Neural cell (in vitro differentiated cells): ENCODE measurements around the gene RNASEH2C. TPM values are rescaled to one million over a fixed set of nuclear protein-coding genes. Genes with fewer than 3 reads are reported as not detected.

Experiments
- H2AFZ ChIP-seq: fragments of 200-600, 300-800 bp; sonication (generic), shearing (Covaris generic); 2 replicates; pipeline ENCODE4 v1.6.0; 2014; ENCODE audit warnings: low read depth, mild to moderate bottlenecking, antibody characterized with exemption, low read length, moderate library complexity
- H3F3A ChIP-seq: fragments of 200-600 bp; shearing (Covaris generic); 2 replicates; pipeline ENCODE4 v1.6.1; 2016; ENCODE audit warnings: mild to moderate bottlenecking, moderate library complexity, mixed read lengths, antibody characterized with exemption, low read length; ENCODE audit not compliant: insufficient read depth, poor library complexity, severe bottlenecking
- H3K27ac ChIP-seq: fragments of 200-600, 300-800 bp; sonication (generic), shearing (Covaris generic); 2 replicates; pipeline ENCODE4 v1.5.1; 2014; ENCODE audit warnings: mild to moderate bottlenecking, low read length, moderate library complexity
- H3K27me3 ChIP-seq: fragments of 300-800, 200-600 bp; sonication (generic), shearing (Covaris generic); 2 replicates; pipeline ENCODE4 v1.6.0; 2014; ENCODE audit warnings: mild to moderate bottlenecking, low read depth, low read length, moderate library complexity; ENCODE audit not compliant: insufficient read depth
- H3K36me3 ChIP-seq: fragments of 300-800, 200-600 bp; sonication (generic), shearing (Covaris generic); 2 replicates; pipeline ENCODE4 v1.5.1; 2014; ENCODE audit warnings: mild to moderate bottlenecking, antibody characterized with exemption, low read length, moderate library complexity; ENCODE audit not compliant: insufficient read depth
- H3K4me2 ChIP-seq: fragments of 300-800, 200-600 bp; sonication (generic), shearing (Covaris generic); 2 replicates; pipeline ENCODE4 v1.6.0; 2014; ENCODE audit warnings: mild to moderate bottlenecking, low read length
- H3K4me3 ChIP-seq: fragments of 300-800, 200-600 bp; sonication (generic), shearing (Covaris generic); 2 replicates; pipeline ENCODE4 v1.5.1; 2014; ENCODE audit warnings: mild to moderate bottlenecking, low read length, moderate library complexity
- H3K79me2 ChIP-seq: fragments of 200-600 bp; shearing (Covaris generic); replicated peaks from 2 replicates; pipeline ENCODE4 v1.6.0; 2014; ENCODE audit warnings: mild to moderate bottlenecking, low read length, moderate library complexity; ENCODE audit not compliant: insufficient read depth
- H3K9ac ChIP-seq: fragments of 300-800, 200-600 bp; sonication (generic), shearing (Covaris generic); 2 replicates; pipeline ENCODE4 v1.6.1; 2016; ENCODE audit warnings: mild to moderate bottlenecking, low read length, mixed read lengths
- H3K9me2 ChIP-seq: fragments of 200-600 bp; shearing (Covaris generic); 2 replicates; pipeline ENCODE4 v1.6.1; 2016; ENCODE audit warnings: mild to moderate bottlenecking, low read length, mixed read lengths; ENCODE audit not compliant: insufficient read depth
- H3K9me3 ChIP-seq: fragments of 200-600, 300-800 bp; sonication (generic), shearing (Covaris generic); 2 replicates; pipeline ENCODE4 v1.6.1; 2016; ENCODE audit warnings: mild to moderate bottlenecking, mixed run types, low read length, moderate library complexity, mixed read lengths
- H4K20me1 ChIP-seq: fragments of 200-600 bp; shearing (Covaris generic); 2 replicates; pipeline ENCODE4 v1.6.1; 2016; ENCODE audit warnings: mild to moderate bottlenecking, mixed run types; ENCODE audit not compliant: insufficient read depth
- EP300 ChIP-seq: fragments of 450-650 bp; conservative IDR thresholded peaks from 2 replicates; pipeline ENCODE4 v1.6.1; 2014; ENCODE audit warnings: antibody characterized with exemption, mild to moderate bottlenecking, moderate library complexity; ENCODE audit not compliant: poor library complexity, severe bottlenecking
- EZH2 ChIP-seq: fragments of 200-600, 300-800 bp; shearing (Covaris generic), sonication (generic); IDR thresholded peaks from 2 replicates; pipeline ENCODE4 v1.6.1; 2014; ENCODE audit warnings: antibody characterized with exemption, low read length, borderline replicate concordance, mild to moderate bottlenecking; ENCODE audit not compliant: insufficient read depth, poor library complexity, severe bottlenecking
- MXI1 ChIP-seq: fragments of 450-650 bp; conservative IDR thresholded peaks from 2 replicates; pipeline ENCODE4 v1.6.1; 2014; ENCODE audit warnings: antibody characterized with exemption, mild to moderate bottlenecking; ENCODE audit not compliant: poor library complexity, severe bottlenecking
- POLR2AphosphoS5 ChIP-seq: IDR thresholded peaks from 2 replicates; pipeline ENCODE4 v1.6.1; 2012
- RAD21 ChIP-seq: fragments of 450-650 bp; conservative IDR thresholded peaks from 2 replicates; pipeline ENCODE4 v1.6.1; 2014; ENCODE audit warnings: antibody characterized with exemption, mild to moderate bottlenecking, moderate library complexity
- SMC3 ChIP-seq: fragments of 450-650 bp; conservative IDR thresholded peaks from 2 replicates; pipeline ENCODE4 v1.6.1; 2014; ENCODE audit warnings: antibody characterized with exemption, mild to moderate bottlenecking, moderate library complexity; ENCODE audit not compliant: poor library complexity
- TAF1 ChIP-seq: IDR thresholded peaks from 2 replicates; pipeline ENCODE4 v1.6.1; 2012; ENCODE audit warnings: low read depth
- polyA plus RNA-seq: library from polyadenylated mRNA; depleted of rRNA; stranded (reverse); fragments of >200 nt; gene quantifications from 2 replicates; pipeline ENCODE4 v1.2.3, GENCODE V29; 2014
- TF ChIP-seq, protein P1 (sequence below): fragments of 450-650 bp; IDR thresholded peaks from 2 replicates; pipeline ENCODE4 v1.5.1; 2014; ENCODE audit warnings: antibody characterized with exemption, mild to moderate bottlenecking, moderate library complexity; ENCODE audit not compliant: poor library complexity, severe bottlenecking
- TF ChIP-seq, protein P2 (sequence below): IDR thresholded peaks from 2 replicates; pipeline ENCODE4 v1.6.1; 2012; ENCODE audit warnings: borderline replicate concordance

The RNASEH2C gene
- polyA plus RNA-seq, 1 donor from 2014 or later: 38.4 TPM

DNA sequence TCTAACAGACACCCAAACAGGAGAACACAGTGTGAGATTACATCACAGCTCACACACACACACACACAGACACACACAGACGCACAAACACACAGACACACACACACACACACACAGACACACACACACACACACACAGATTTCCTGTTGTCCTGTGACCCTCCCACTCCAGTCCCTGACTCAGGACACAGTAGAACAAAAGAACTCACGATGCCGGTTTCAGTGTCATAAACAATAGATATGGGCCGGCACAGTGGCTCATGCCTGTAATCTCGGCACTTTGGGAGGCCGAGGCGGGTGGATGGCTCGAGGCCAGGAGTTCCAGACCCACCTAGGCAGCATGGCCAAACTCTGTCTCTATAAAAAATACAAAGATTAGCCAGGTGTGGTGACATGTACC is 22.4 kb downstream of the RNASEH2C start:
- Histone ChIP-seq H3K4me2 (no peak overlapping the region), H3K27ac (no peak overlapping the region)

DNA sequence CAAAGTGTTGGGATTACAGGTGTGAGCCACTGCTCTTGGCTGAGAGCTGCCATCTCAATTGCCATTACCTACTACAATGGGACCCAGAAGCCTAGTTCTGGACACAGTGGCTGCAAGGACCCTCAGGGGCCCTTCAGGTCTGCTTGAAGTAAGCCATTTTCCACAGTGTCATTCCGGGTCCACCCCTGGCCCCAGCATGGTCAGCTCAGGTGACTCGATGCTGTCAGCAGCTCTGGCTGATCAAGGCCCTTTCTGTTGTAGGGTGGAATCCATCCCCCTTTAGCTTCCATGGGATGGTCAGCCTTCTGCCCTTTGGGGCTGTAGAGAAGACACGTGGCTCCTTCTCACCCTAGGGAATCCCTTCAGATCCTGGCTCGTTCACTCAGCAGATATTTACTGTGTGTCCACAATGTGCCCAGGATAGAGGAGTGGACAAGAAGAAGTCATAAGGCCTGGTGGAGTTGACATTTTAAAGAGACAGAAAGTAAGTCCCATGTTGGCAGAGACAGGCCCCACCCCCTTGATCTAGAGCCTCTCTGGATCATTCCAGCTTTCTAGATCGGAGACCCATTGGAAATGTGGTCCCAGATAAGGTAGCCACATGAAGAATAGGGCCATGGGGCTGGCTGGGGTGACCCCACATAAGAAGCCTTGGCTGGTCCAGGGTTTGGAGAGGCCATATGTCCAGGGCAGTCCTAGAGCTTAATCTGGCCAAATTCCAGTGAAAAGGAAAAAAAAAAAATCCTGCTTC is 23.6 kb downstream of the RNASEH2C start:
- Histone ChIP-seq H4K20me1 (no peaks in the 10 kb centered on the region), H3K9me2 (no peaks in the 10 kb centered on the region), H3K9ac (no peak overlapping the region), H3K9me3 (no peaks in the 10 kb centered on the region), H3K79me2 (no peaks in the 10 kb centered on the region), H3K36me3 (no peaks in the 10 kb centered on the region), H2AFZ (no peak overlapping the region), H3K27me3 (no peaks in the 10 kb centered on the region), H3K4me3 (no peak overlapping the region), H3K4me2 (no peak overlapping the region), H3F3A (no peaks in the 10 kb centered on the region), H3K27ac (no peak overlapping the region)
- TF ChIP-seq SMC3 (no peak), RAD21 (no peak), TAF1 (no peak), EZH2 (no peak), EP300 (no peak), MXI1 (no peak), POLR2AphosphoS5 (no peak)
- TF ChIP-seq, protein P1, sequence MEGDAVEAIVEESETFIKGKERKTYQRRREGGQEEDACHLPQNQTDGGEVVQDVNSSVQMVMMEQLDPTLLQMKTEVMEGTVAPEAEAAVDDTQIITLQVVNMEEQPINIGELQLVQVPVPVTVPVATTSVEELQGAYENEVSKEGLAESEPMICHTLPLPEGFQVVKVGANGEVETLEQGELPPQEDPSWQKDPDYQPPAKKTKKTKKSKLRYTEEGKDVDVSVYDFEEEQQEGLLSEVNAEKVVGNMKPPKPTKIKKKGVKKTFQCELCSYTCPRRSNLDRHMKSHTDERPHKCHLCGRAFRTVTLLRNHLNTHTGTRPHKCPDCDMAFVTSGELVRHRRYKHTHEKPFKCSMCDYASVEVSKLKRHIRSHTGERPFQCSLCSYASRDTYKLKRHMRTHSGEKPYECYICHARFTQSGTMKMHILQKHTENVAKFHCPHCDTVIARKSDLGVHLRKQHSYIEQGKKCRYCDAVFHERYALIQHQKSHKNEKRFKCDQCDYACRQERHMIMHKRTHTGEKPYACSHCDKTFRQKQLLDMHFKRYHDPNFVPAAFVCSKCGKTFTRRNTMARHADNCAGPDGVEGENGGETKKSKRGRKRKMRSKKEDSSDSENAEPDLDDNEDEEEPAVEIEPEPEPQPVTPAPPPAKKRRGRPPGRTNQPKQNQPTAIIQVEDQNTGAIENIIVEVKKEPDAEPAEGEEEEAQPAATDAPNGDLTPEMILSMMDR: no peak
- TF ChIP-seq, protein P2, sequence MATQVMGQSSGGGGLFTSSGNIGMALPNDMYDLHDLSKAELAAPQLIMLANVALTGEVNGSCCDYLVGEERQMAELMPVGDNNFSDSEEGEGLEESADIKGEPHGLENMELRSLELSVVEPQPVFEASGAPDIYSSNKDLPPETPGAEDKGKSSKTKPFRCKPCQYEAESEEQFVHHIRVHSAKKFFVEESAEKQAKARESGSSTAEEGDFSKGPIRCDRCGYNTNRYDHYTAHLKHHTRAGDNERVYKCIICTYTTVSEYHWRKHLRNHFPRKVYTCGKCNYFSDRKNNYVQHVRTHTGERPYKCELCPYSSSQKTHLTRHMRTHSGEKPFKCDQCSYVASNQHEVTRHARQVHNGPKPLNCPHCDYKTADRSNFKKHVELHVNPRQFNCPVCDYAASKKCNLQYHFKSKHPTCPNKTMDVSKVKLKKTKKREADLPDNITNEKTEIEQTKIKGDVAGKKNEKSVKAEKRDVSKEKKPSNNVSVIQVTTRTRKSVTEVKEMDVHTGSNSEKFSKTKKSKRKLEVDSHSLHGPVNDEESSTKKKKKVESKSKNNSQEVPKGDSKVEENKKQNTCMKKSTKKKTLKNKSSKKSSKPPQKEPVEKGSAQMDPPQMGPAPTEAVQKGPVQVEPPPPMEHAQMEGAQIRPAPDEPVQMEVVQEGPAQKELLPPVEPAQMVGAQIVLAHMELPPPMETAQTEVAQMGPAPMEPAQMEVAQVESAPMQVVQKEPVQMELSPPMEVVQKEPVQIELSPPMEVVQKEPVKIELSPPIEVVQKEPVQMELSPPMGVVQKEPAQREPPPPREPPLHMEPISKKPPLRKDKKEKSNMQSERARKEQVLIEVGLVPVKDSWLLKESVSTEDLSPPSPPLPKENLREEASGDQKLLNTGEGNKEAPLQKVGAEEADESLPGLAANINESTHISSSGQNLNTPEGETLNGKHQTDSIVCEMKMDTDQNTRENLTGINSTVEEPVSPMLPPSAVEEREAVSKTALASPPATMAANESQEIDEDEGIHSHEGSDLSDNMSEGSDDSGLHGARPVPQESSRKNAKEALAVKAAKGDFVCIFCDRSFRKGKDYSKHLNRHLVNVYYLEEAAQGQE: no peak

More for the DNA sequence above, 22.4 kb downstream of the RNASEH2C start:
- no peaks in the 10 kb centered on the region for H4K20me1 ChIP-seq
- no peaks in the 10 kb centered on the region for H3K9me3 ChIP-seq
- H3K9ac ChIP-seq: no peak overlapping the region
- no peak for TF ChIP-seq RAD21
- TF ChIP-seq, protein P1: no peak
- no peak for TF ChIP-seq POLR2AphosphoS5
- TF ChIP-seq MXI1: no peak
- TF ChIP-seq EZH2: no peak
- no peak for TF ChIP-seq EP300
- TF ChIP-seq SMC3: no peak
- TF ChIP-seq, protein P2: no peak
- no peak for TF ChIP-seq TAF1
- H3K9me2 ChIP-seq: no peaks in the 10 kb centered on the region
- no peak overlapping the region for H3K4me3 ChIP-seq
- no peaks in the 10 kb centered on the region for H3K36me3 ChIP-seq
- H3K79me2 ChIP-seq: no peaks in the 10 kb centered on the region
- no peaks in the 10 kb centered on the region for H3F3A ChIP-seq
- H3K27me3 ChIP-seq: no peaks in the 10 kb centered on the region
- H2AFZ ChIP-seq: no peak overlapping the region
